ENCODE measurements around the gene SLC5A5. TPM values are rescaled to one million over a fixed set of nuclear protein-coding genes. Genes with fewer than 3 reads are reported as not detected.

Gene SLC5A5
- total and polyA plus RNA-seq, 10 of the 15 experiments (the other 5 are each of a cell fraction or from before 2014, with no cell fraction given): 0.02 to 0.08 (median 0.05) TPM; not detected in 3

DNA sequence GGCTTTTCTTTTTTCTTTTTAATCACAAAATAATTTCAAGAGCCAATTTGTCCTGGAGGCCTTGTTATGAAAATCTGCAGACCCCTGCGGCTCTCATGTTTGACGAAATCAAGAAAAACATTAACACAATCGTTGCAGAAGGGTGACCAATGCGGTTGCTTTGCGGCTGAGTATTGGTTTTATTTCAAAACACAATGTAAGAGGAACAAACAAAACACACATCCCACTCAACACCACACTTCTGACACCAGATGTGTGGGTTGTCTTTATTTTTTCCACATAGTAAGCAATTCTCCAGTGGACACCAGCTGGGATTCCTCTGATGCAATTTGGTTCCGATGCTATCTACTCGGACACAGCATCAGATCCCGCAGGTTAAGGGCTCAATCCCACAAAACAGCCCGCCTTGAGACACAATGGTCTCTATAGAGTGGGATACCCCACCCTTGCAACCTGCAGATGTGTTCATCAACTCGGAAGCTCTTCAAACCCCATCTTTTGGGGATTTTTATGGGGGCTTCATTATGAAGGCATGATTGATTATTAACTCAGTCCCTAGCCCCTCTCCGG, 39.1 kb downstream of the SLC5A5 start:
- CTCF ChIA-PET: no interaction called here
- Histone ChIP-seq H3K4me3 (no peak overlapping the region), H3K36me3 (ENCODE audit: control insufficient read depth in 2 of 2, insufficient read depth in 2 of 2, low read length in 1 of 2) (no peaks in the 10 kb centered on the region), H3K27ac (ENCODE audit: control insufficient read depth, insufficient read depth) (no peak overlapping the region), H3K27me3 (replicated peaks in 1 of 2; ENCODE audit: control insufficient read depth in 2 of 2, insufficient read depth in 2 of 2, low read length in 1 of 2) (no peaks in the 10 kb centered on the region), H3K9me3 (replicated peaks; ENCODE audit: control insufficient read depth, insufficient read depth, low read length) (peaks cover 7% of the 10 kb centered on the region; the same call in 1 of the 3 replicates), H4K20me1 (ENCODE audit: control insufficient read depth, insufficient read depth) (no peaks in the 10 kb centered on the region), H3K4me2 (ENCODE audit: control insufficient read depth, insufficient read depth) (no peak overlapping the region), H3K9ac (ENCODE audit: control insufficient read depth, insufficient read depth, low read length) (no peak overlapping the region), H2AFZ (ENCODE audit: control insufficient read depth, low read depth, low read length) (no peak overlapping the region), H3K79me2 (ENCODE audit: control insufficient read depth, insufficient read depth, low read length) (no peaks in the 10 kb centered on the region), H3K4me1 (ENCODE audit: control insufficient read depth, insufficient read depth, low read length) (no peaks in the 10 kb centered on the region)
- BruUV-seq (replicated peaks): no TSS peak
- FAIRE-seq: no peak
- no peak for TF ChIP-seq TCF7 (IDR thresholded peaks at IDR 0.05; ENCODE audit: borderline replicate concordance)
- TF ChIP-seq STAT3 (IDR thresholded peaks at IDR 0.05; ENCODE audit: low read depth, low read length): no peak
- no peak for TF ChIP-seq ZNF207 (IDR thresholded peaks at IDR 0.05; ENCODE audit: borderline replicate concordance)
- TF ChIP-seq FOS (IDR thresholded peaks at IDR 0.05; ENCODE audit: borderline replicate concordance, extremely low read depth, insufficient read length): no peak
- no peak for TF ChIP-seq NBN (IDR thresholded peaks at IDR 0.05)
- no peak for TF ChIP-seq GABPA (IDR thresholded peaks at IDR 0.05; ENCODE audit: low read depth)
- no peak for TF ChIP-seq ESRRA (IDR thresholded peaks at IDR 0.05; ENCODE audit: low read length)
- no peak for TF ChIP-seq BACH1 (IDR thresholded peaks at IDR 0.05; ENCODE audit: borderline replicate concordance)
- no peak for TF ChIP-seq ZNF384 (IDR thresholded peaks at IDR 0.05; ENCODE audit: borderline replicate concordance, low read depth, low read length)
- TF ChIP-seq SUZ12 (IDR thresholded peaks at IDR 0.05; ENCODE audit: unreplicated experiment): no peak
- no peak for TF ChIP-seq ATF7 (IDR thresholded peaks at IDR 0.05; ENCODE audit: low read depth)
- no peak for TF ChIP-seq ETV6 (conservative IDR thresholded peaks at IDR 0.05 in 1 of 2, IDR thresholded peaks at IDR 0.05 in 1 of 2; ENCODE audit: borderline replicate concordance in 1 of 2, low read depth in 1 of 2)
- TF ChIP-seq TCF12 (IDR thresholded peaks at IDR 0.05; ENCODE audit: low read depth, low read length): no peak
- no peak for TF ChIP-seq ASH2L (IDR thresholded peaks at IDR 0.05; ENCODE audit: borderline replicate concordance, low read depth)
- POLR2A ChIA-PET: no interaction called here
- WGBS (ENCODE audit: insufficient coverage, insufficient replicate concordance, low lambda C conversion rate, missing lambda C conversion rate): 40% methylated on average over 11 of the region's 11 CpGs
- intact Hi-C loops (cut with micrococcal nuclease; ENCODE audit: unreplicated experiment) (no loop called here), in situ Hi-C loops (cut with MboI) (no loop called here)
- RAD21 ChIA-PET (ENCODE audit: unreplicated experiment): no interaction called here
- SMC1A ChIA-PET (ENCODE audit: uncharacterized antibody, unreplicated experiment): interaction anchor here (0.6 kb wide), 1 partner anchor 40 kb away, joined by 3 read pairs; no protein-coding TSS in a partner anchor
- no peak for ATAC-seq
- no peak for DNase-seq (ENCODE audit: low read depth, low spot score)
